Ovary (tissue), 9 donors: ENCODE data around the gene RUNX2. TPM values are rescaled to one million over a fixed set of nuclear protein-coding genes. Genes with fewer than 3 reads are reported as not detected.

ENCODE experiments used
- DNase-seq, 5 donors: peaks; one replicate each; pipeline ENCODE4 v3.0.0-alpha.2; 2019 to 2020
- H3K27ac ChIP-seq, 2 donors: fragments of 200-600 bp; one replicate each; pipeline versions ENCODE4 v1.5.1 to v1.8.0; 2019 to 2022
- H3K27me3 ChIP-seq: fragments of 200-600 bp; one replicate; pipeline ENCODE4 v1.8.0; 2022
- H3K36me3 ChIP-seq: fragments of 200-600 bp; sonication (generic); one replicate; pipeline ENCODE4 v1.5.1; 2019
- H3K4me1 ChIP-seq: one replicate; pipeline ENCODE4 v1.8.1; 2013; ENCODE audit warnings: mild to moderate bottlenecking, moderate library complexity; ENCODE audit not compliant: insufficient read depth
- H3K4me3 ChIP-seq: fragments of 200-600 bp; sonication (generic); one replicate; pipeline ENCODE4 v1.5.1; 2017
- H3K9me3 ChIP-seq, 2 donors: fragments of 200-600 bp in 1 of 2; sonication (generic) in 1 of 2; one replicate each; pipeline versions ENCODE4 v1.5.1 to v1.8.1; 2013 to 2019; ENCODE audit warnings: mild to moderate bottlenecking in 1 of 2, moderate library complexity in 1 of 2
- CTCF ChIP-seq, 3 donors: fragments of 450-650 bp in 2 of 3; fragments of 200-600 bp in 1 of 3; IDR thresholded peaks; one replicate each; pipeline versions ENCODE4 v1.5.1 to v1.8.0; 2016 to 2022; ENCODE audit warnings: antibody characterized with exemption in 3 of 3, mild to moderate bottlenecking in 1 of 3
- EP300 ChIP-seq: sonication (generic); formaldehyde crosslinking; IDR thresholded peaks from one replicate; pipeline ENCODE4 v1.6.1; 2017; ENCODE audit warnings: antibody characterized with exemption
- POLR2A ChIP-seq: fragments of 450-650 bp; IDR thresholded peaks from one replicate; pipeline ENCODE4 v1.6.1; 2017; ENCODE audit warnings: antibody characterized with exemption, mild to moderate bottlenecking, moderate library complexity
- WGBS, 3 donors: extraction: QIAGEN DNeasy Blood & Tissue Kit in 1 of 3; methylation state at CpG; one replicate each; pipeline versions ENCODE4 v1.1.5 to v1.1.7; 2013 to 2017; 5-methylcytosine and 5-hydroxymethylcytosine counted together
- intact Hi-C, 4 donors: fragments of 100-400 bp; cut with DNase I; formaldehyde crosslinking; loops; one replicate each; pipeline versions ENCODE4 v1.11.0 to v1.15.1; 2022 to 2023
- polyA plus RNA-seq, 2 donors: library from polyadenylated mRNA; stranded (reverse); fragments of 200-250 nt in 1 of 2; fragments of 350-450 nt in 1 of 2; fragmentation: Illumina TruSeq in 1 of 2; extraction: RNeasy Lipid Tissue Mini Kit (QIAGEN cat#74804) in 1 of 2; gene quantifications; one replicate each; pipeline ENCODE4 v1.2.3, GENCODE V29; 2013 to 2014
- total RNA-seq, 7 donors: library from RNA; depleted of rRNA in 2 of 7; stranded (reverse); fragments of >200 nt in 2 of 7; fragmentation: NEBNext Ultra II Directional in 3 of 7; extraction: Animal tissue kit (Norgen Biotek cat#: 25700) in 3 of 7; gene quantifications; one replicate each; pipeline versions ENCODE4 v1.1.0 to v1.2.4, GENCODE V29; 2016 to 2023
- donor health status: DM: no; HTN: no; CAD: no; lungs with moderate emphysema.
- donor health status: DM: no; HTN: no; CAD: no.
- donor health status: Bipolar disorder and iron deficiency.
- donor health status: DM: yes; HTN: yes; CAD: no.
- donor health status: DM: no; HTN: no; CAD: no.
- donor health status: DM: yes; HTN: yes; CAD: no.

Gene RUNX2
- total and polyA plus RNA-seq, 9 donors = 1.1 to 25.2 (median 3.3) TPM

- Histone ChIP-seq H3K9me3 (no peaks in the 10 kb centered on the region), H3K27ac (no peak overlapping the region), H3K4me1 (no peaks in the 10 kb centered on the region), H3K36me3 (no peaks in the 10 kb centered on the region), H3K4me3 (no peak overlapping the region), H3K27me3 (no peaks in the 10 kb centered on the region)
- intact Hi-C loops = no loop called here
- DNase-seq = no peak
- WGBS, 3 donors = 97 to 100% (median 99%) methylated on average over 3 of the region's 3 CpGs
- TF ChIP-seq POLR2A = no peak
- no peak for TF ChIP-seq EP300
- no peak for TF ChIP-seq CTCF (IDR thresholded peaks at IDR 0.05)
These were observed 25.3 kb upstream of the RUNX2 start for GRCh38 chr6:45302832-45303231.

GRCh38 chr6:45305546-45305945 lies 22.6 kb upstream of the RUNX2 start:
- intact Hi-C loops = no loop called here
- H3K36me3 ChIP-seq = no peaks in the 10 kb centered on the region
- TF ChIP-seq CTCF (IDR thresholded peaks at IDR 0.05) (no peak), POLR2A (no peak), EP300 (no peak)
- no peak for DNase-seq
- no peak overlapping the region for H3K27ac ChIP-seq
- H3K9me3 ChIP-seq = peaks cover 0 to 6% of the 10 kb centered on the region in 2 donors
- H3K4me3 ChIP-seq = no peak overlapping the region
- 92 to 100% (median 95%) methylated on average over 1 of the region's 1 CpG for WGBS, 3 donors
- H3K27me3 ChIP-seq = no peaks in the 10 kb centered on the region
- H3K4me1 ChIP-seq = no peaks in the 10 kb centered on the region

GRCh38 chr6:45310118-45310788 lies 17.9 kb upstream of the RUNX2 start:
- Histone ChIP-seq H3K36me3 (no peaks in the 10 kb centered on the region), H3K27ac (no peak overlapping the region), H3K27me3 (no peaks in the 10 kb centered on the region), H3K4me1 (no peaks in the 10 kb centered on the region), H3K9me3 (peaks cover 0 to 6% of the 10 kb centered on the region in 2 donors), H3K4me3 (no peak overlapping the region)
- 90 to 95% (median 93%) methylated on average over 7 of the region's 7 CpGs for WGBS, 3 donors
- no peak for TF ChIP-seq CTCF (IDR thresholded peaks at IDR 0.05)
- no peak for TF ChIP-seq EP300
- TF ChIP-seq POLR2A = no peak
- no peak for DNase-seq
- intact Hi-C loops = no loop called here

GRCh38 chr6:45314146-45314545 lies 14.0 kb upstream of the RUNX2 start:
- H3K4me3 ChIP-seq = no peak overlapping the region
- intact Hi-C loops = no loop called here
- peaks cover 0 to 6% of the 10 kb centered on the region in 2 donors for H3K9me3 ChIP-seq
- TF ChIP-seq EP300 (no peak), POLR2A (no peak), CTCF (IDR thresholded peaks at IDR 0.05) (no peak)
- WGBS, 3 donors = 45 to 80% (median 50%) methylated on average over 5 of the region's 5 CpGs
- DNase-seq = no peak
- H3K4me1 ChIP-seq = no peaks in the 10 kb centered on the region
- no peaks in the 10 kb centered on the region for H3K27me3 ChIP-seq
- no peak overlapping the region for H3K27ac ChIP-seq
- no peaks in the 10 kb centered on the region for H3K36me3 ChIP-seq
